ENCODE measurements around the gene DAGLA. TPM values are rescaled to one million over a fixed set of nuclear protein-coding genes. Genes with fewer than 3 reads are reported as not detected.
"Not testable (repeated sequence)": the region's sequence is repeated elsewhere in the genome, so short reads cannot be mapped to it uniquely, and the experiment has no call there.

The DAGLA gene, protein sequence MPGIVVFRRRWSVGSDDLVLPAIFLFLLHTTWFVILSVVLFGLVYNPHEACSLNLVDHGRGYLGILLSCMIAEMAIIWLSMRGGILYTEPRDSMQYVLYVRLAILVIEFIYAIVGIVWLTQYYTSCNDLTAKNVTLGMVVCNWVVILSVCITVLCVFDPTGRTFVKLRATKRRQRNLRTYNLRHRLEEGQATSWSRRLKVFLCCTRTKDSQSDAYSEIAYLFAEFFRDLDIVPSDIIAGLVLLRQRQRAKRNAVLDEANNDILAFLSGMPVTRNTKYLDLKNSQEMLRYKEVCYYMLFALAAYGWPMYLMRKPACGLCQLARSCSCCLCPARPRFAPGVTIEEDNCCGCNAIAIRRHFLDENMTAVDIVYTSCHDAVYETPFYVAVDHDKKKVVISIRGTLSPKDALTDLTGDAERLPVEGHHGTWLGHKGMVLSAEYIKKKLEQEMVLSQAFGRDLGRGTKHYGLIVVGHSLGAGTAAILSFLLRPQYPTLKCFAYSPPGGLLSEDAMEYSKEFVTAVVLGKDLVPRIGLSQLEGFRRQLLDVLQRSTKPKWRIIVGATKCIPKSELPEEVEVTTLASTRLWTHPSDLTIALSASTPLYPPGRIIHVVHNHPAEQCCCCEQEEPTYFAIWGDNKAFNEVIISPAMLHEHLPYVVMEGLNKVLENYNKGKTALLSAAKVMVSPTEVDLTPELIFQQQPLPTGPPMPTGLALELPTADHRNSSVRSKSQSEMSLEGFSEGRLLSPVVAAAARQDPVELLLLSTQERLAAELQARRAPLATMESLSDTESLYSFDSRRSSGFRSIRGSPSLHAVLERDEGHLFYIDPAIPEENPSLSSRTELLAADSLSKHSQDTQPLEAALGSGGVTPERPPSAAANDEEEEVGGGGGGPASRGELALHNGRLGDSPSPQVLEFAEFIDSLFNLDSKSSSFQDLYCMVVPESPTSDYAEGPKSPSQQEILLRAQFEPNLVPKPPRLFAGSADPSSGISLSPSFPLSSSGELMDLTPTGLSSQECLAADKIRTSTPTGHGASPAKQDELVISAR
- total RNA-seq (2014; rRNA removed; shearing (Covaris generic)): 1.4 and 3.3 TPM in 2 replicates

DNA sequence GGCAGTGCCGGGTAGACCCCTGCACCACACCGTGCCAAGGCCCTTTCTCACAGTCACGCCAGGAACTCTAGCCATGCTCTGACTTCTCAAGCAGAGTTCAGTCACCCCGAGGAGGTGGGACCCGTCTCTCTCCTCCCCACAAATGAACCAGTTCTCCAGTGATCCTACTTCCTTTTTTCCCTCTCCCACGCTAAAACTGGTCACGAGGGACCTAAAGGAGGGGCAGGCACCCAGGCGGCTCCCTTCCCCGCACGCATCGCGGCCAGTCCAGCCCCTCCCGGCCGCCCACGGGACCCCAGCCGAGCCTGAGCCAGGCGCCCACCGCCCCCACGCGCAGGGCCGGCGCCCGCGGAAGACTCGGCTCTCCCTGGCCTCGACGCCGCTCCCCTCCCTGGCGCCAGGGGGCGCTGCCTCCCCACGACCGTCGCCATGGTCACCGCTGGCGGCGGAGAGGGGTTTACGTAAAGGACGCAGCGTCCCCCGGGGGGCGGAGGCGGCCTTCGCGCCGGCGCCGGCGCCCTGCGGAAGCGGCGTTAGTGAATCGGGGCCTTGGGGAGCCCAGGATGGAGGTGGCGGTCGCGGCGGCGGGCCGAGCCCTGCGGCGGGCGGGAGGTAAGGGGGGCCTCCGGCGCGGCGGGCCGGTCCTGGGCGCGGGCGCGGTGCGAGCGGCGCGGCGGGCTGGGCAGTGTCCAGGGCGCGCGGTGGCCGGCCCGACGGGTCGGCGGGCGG, at the start of gene DAGLA:
TSS of gene DAGLA (plus strand) at position 499 of the 729 bp plus-strand sequence. CDS start 39,765 bp downstream, outside the sequence.
- peak; percentile 47 for DNase-seq (ENCODE audit: low read depth)

DNA sequence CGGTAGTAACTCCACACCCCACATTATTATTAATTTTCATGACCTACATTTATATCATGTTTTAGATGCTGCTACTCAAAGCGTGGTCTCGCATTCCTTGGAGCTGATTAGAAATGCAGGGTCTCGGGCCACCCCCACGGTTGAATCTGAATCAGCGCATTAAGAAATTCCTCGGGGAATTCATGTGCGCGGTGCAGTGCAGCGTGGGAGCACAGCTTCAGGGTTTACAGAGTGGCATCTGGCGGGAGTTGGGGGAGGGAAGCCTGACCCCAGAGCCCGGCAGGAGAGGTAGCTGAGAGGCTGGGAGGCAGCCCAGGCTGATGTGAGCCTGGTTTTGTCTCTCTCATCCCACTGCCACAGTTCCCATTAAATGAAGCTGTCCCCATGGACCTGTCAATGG, 48.1 kb upstream of the DAGLA start:
- no peak for DNase-seq (ENCODE audit: low read depth)

DNA sequence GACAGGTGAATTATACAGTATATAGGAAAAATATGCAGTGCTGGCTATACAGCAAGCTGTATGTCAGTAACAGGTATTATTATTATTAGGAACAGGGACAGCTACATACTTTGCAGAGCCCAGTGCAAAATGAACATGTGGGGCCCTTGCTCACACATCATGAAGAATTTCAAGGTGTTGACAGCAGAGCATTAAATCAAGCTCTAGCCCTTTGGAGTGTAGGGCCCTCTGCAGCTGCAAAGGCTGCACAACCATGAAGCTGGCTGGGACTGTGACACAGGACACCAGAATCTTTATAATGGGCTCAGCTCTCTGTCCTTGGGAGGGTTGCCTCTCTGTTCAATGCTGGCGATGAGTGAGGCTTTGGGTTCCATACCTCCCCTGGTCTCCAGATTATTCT, 44.9 kb upstream of the DAGLA start:
- no peak for DNase-seq (ENCODE audit: low read depth)

DNA sequence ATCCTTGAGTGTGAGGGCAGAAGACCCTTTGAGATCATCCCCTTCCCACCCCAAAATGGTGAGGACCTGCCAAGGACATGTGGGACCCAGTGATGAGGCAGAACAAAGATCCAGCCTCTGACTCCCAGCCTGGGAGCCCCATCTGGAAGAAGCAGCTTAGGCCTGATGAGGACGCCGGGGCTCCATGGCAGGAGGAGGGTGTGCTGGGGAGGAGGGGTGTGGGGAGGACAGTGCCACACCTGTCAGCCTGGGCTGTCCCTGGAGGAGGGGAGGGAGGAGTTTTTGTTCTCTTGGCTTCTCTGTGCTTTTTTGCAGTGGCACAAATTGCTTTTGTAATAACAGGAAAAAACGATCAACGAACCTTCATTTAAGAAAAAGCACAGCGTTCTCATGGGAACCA, 44.4 kb upstream of the DAGLA start:
- DNase-seq (ENCODE audit: low read depth): no peak

DNA sequence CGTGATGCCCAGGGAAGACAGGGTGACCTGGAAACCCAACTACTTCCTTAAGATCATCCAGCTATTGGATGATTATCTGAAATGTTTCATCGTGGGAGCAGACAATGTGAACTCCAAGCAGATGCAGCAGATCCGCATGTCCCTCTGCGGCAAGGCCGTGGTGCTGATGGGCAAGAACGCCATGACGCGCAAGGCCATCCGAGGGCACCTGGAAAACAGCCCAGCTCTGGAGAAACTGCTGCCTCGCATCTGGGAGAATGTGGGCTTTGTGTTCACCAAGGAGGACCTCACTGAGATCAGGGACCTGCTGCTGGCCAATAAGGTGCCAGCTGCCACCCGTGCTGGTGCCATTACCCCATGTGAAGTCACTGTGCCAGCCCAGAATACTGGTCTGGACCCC, 43.5 kb upstream of the DAGLA start:
- no peak for DNase-seq (ENCODE audit: low read depth)

DNA sequence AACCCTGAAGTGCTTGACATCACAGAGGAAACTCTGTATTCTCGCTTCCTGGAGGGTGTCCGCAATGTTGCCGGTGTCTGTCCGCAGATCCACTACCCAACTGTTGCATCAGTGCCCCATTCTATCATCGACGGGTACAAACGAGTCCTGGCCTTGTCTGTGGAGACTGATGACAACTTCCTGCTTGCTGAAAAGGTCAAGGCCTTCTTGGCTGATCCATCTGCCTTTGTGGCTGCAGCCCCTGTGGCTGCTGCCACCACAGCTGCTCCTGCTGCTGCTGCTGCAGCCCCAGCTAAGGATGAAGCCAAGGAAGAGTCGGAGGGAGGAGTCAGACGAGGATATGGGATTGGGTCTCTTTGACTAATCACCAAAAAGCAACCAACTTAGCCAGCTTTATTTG, 42.9 kb upstream of the DAGLA start:
- no peak for DNase-seq (ENCODE audit: low read depth)

DNA sequence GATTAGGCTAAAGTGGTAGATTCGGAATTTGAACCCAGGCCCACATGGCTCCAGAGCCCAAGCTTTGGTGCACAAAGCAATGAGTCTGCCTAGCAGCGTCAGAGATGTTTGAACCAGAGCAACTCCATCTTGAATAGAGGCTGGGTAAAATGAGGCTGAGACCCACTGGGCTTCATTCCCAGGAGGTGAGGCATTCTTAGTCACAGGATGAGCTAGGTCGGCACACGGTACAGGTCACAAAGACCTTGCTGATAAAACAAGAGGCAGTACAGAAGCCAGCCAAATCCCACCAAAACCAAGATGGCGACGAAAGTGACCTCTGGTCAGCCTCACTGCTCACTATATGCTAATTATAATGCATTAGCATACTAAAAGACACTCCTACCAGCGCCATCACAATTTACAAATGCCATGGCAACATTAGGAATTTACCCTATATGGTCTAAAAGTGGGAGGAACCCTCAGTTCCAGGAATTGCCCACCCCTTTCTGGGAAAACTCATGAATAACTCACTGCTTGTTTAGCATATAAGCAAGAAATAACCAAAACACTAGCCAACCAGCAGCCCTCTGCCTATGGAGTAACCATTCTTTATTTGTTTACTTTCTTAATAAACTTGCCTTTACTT, 40.3 kb upstream of the DAGLA start:
- peak; percentile 52 for DNase-seq (ENCODE audit: low read depth)

DNA sequence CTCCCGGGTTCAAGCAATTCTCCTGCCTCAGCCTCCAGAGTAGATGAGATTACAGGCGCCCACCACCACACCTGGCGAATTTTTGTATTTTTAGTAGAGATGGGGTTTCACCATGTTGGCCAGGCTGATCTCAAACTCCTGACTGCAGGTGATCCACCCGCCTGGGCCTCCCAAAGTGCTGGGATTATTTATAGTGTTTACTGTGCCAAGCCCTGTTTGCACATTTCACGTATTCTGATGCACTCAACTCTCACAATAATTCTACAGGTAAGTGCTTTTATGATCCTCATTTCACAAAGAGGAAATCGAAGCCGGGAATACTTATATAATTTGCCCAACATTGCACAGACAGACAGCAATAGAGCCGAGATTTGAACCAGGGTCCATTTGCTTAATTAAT, 38.0 kb upstream of the DAGLA start:
- DNase-seq (ENCODE audit: low read depth): no peak

DNA sequence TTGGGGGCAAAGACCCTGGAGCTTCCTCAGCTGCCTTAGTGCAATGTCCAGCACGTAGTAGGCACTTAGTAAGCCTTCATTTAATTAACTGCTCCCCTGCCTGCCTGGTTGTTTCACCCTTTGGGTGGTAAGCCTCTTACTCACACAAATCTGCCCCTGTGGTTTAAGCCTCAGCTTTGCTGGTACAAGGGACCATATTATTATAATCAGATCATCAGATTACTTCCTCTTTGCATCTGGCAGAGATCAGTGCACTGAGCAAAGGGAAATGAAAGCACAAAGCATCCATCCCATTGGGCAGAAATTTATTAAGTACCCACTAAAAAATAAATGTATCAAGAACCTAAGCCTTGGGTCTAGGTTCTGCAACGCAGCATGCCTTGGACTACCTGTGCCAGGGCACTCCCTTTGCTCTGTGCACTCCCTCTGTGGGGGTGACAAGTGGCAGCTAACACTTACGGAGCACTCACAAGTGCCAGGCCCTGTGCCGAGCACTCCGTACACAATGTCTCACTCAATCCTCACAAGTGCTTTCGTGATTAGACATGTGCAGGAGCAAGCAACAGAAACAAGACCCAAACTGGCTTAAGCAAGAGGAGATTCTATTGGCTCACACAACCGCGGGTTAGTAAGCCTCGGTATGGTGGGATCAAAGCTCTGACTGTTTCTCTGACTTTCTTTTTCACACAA, 34.9 kb upstream of the DAGLA start:
- peak; percentile 38 for DNase-seq (ENCODE audit: low read depth)

DNA sequence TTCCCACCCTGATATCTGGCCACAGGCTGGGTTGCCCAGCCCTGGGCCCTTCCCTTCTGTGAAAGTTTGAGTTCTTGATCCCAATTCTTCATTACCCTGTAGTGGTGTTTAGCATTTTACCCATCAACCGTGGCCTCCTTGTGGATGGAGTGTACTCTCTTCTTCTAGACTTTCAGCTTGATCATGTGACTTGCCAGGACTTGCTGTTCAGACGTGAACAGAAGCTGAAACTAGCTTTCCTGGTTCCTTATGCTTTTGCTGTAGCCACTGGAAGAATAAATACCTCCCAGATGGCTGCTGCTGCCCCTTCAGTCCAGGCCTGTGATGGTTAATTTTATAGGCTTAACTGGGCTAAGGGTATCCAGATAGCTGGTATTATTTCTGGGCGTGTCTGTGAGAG, 32.7 kb upstream of the DAGLA start:
- no peak for DNase-seq (ENCODE audit: low read depth)

DNA sequence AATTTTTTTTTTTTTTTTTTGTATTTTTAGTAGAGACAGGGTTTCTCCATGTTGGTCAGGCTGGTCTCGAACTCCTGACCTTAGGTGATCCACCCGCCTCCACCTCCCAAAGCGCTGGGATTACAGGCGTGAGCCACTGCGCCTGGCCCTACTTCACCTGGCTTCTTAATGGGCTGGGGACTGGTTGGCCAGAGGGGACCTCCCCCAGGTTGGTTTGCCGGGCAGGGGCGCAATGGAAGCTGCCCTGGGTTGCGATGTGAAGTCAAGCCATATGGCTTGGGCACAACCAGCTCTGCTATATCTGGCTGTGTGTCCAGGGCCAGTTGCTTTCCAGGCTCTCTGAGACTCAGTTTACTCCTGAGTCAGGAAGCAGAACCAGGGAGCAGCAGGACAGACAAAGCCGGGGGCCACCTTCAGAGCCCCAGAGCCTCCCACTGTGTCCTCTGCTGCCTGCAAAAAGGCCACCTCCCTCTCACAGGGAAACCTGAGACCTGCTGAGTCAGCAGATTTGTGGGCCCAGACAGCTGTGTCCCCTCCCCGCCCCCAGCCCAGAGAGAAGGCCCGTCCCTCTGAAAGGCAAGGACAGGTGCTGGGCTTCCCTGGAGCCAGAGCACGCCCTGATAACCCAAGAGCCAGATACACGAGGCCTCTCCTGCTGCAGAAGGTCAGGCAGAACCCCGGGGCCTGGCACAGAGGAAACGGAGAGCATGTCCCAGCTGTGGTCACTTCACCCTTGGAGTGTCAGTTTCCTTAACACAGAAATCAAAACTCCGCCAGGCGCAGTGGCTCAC, 29.2 kb upstream of the DAGLA start:
- DNase-seq (ENCODE audit: low read depth): no peak

DNA sequence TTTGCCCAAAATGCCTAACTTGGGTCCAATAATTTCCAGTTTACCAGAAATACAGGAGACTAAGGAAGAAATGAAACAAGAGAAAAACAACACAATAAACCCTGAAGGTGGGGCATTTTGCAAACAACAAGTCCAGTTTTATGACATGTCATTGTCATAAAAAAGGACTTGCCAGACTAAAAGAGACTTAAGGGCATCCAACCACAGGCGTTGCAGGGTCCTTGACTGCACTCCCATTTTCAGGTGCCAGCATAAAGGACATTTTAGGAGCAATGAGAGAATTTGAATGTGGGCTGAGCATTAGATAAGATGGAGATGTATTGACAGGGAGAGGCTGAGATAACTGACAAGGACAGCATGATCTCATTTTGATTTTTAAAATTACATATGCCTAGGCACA, 28.1 kb upstream of the DAGLA start:
- no peak for DNase-seq (ENCODE audit: low read depth)

DNA sequence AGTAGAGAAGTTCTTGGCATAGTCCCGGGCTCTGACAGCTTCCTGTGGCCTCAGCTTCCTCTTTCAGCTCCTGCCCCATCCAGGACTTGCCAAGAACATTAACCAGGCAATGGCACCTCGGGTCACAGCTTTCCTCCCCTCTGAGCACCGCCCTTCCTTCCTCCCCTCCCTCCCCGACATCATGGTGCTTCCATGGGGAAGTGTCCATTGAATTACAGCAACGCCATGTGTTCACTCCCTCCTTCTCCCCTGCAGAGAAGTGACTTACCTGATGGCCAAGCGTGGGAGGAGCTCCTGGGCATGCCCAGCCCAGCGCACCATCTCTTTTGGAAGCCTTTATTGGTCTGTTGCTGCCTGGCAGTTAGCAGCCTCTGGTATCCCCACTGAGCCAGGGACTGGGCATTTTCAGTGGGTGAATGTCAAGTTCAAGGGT, 25.8 kb upstream of the DAGLA start:
- no peak for DNase-seq (ENCODE audit: low read depth)

DNA sequence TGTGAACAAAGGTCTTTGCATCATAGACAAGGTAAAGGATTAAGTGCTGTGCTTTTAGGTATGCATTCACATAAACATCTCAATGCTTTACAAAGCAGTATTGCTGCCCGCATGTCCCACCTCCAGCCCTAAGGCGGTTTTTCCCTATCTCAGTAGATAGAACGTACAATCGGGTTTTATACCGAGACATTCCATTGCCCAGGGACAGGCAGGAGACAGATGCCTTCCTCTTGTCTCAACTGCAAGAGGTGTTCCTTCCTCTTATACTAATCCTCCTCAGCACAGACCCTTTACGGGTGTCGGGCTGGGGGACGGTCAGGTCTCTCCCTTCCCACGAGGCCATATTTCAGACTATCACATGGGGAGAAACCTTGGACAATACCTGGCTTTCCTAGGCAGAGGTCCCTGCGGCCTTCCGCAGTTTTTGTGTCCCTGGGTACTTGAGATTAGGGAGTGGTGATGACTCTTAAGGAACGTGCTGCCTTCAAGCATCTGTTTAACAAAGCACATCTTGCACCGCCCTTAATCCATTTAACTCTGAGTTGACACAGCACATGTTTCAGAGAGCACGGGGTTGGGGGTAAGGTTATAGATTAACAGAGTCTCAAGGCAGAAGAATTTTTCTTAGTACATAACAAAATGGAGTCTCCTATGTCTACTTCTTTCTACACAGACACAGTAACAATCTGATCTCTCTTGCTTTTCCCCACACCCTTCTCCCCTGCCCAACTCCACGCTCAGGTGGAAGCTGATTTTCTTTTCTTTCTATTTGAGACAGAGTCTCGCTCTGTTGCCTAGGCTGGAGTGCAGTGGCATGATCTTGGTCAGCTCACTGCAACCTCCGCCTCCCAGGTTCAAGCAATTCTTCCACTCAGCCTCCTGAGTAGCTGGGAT, 24.7 kb upstream of the DAGLA start:
- not testable (repeated sequence) for DNase-seq (ENCODE audit: low read depth)

DNA sequence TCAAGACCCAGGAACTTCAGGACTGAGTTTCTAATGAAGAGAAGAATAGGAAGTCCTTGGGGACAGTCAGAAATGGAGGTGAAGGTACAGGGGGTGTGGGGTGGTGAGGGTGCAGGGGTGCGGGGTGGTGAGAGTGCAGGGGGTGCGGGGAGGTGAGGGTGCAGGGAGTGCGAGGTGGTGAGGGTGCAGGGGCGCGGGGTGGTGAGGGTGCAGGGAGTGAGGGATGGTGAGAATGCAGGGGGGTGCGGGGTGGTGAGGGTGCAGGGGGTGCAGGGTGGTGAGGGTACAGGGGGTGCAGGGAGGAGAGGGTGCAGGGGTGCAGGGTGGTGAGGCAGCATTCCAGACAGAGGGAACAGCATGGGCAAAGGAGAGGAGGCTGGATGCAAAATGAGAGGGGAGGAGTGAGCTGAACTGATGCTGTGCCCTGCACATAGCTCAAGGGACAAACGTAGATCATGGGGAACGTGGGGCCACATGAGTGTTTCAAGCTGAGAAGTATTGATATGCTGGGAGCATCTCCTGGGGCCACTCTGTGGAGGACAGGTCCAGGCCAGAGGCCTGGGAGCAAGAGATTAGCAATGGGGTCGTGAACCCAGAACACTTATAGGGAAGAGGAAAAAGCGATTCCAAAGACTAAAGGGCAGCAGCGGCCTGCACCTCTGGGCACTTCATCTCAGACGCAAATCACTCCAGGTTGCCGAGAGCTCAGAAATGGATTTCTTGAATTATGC, 23.7 kb upstream of the DAGLA start:
- no peak for DNase-seq (ENCODE audit: low read depth)

DNA sequence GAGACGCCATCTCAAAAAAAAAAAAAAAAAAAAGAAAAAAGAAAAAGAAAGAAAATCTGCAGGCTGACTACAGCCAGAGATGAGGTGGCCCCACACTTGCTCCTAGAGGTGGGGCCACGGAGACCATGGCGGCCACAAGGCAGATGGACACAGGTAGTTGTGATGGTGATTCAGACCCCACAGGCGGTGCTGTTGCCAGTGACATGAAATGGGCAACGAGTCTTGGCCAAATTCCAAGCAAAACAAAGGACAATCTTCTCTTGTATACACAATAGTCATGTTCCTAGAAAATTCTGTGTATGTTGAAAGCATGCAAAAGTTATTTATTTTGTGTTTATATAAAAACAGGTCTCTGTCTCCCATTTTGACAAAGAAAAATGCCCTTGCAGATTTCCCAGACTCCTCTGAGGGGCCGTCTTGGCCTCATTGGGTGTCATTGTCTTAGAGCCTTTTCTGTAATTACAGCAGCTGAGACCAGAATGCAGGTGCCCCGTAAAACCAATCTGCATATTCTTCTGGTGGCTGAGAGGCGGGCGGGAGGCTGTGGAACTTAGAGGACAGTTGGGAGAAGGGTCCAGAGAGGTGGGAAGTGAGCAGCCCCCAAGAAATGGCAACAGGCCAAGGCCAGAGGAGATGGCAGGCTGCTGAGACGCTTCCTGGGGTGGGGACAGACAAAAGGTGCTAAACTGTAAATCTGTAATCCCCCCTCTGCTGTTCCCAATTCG, 22.5 kb upstream of the DAGLA start:
- peak; percentile 82 for DNase-seq (ENCODE audit: low read depth)

DNA sequence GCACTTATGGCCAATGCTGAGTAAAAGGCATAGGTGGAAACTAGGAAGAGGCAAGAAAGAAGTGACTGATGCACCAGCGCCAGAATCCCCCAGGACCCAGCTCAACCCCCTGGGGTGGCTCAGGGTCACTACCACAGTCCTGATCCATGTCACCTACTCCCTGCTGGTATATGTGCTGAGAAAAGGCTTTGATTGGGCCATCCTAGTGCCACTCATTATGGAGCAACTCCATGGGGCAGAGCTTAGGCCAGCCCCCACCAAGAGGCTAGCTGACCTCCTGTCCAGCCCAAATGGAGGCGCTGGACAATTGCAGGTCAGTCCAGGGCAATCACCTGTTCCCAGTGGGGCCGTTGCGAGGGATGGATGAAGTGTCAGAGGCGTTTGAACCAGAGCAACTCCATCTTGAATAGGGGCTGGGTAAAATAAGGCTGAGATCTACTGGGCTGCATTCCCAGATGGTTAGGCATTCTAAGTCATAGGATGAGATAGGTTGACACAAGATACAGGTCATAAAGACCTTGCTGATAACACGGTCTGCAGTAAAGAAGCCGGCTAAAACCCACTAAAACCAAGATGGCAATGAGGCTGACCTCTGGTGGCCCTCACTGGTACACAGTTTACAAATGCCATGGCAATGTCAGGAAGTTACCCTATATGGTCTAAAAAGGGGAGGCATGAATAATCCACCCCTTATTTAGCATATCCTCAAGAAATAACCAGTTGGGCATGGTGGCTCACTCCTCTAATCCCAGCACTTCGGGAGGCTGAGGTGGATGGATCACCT, 20.6 kb upstream of the DAGLA start:
- no peak for DNase-seq (ENCODE audit: low read depth)
